CD4-positive, alpha-beta memory T cell (primary cell): ENCODE results near the gene TELO2. TPM values are rescaled to one million over a fixed set of nuclear protein-coding genes. Genes with fewer than 3 reads are reported as not detected.
A peak's percentile ranks its signal among the peaks of the same experiment; 100 is the strongest.

ENCODE experiments used
- CTCF ChIA-PET: fragments of 350-600 bp; sonication (Branson Sonifier 250); formaldehyde crosslinking; loops from one replicate; lab custom pipeline; 2021; ENCODE audit warnings: inconsistent platforms; ENCODE audit not compliant: partially characterized antibody; lab: Charles Lee
- POLR2A ChIA-PET: fragments of 350-600 bp; sonication (Branson Sonifier 250); formaldehyde crosslinking; loops from one replicate; lab custom pipeline; 2021; ENCODE audit not compliant: partially characterized antibody; lab: Charles Lee
- DNase-seq, 5 donors: peaks; one replicate each; pipeline versions ENCODE4 v3.0.0 to v3.0.0-alpha.2; 2020 to 2022; ENCODE audit warnings: mixed read lengths in 1 of 5
- H3K27ac ChIP-seq: one replicate; pipeline ENCODE4 v1.7.0; 2013; ENCODE audit warnings: low read depth, low read length
- H3K27me3 ChIP-seq: 2 replicates; pipeline ENCODE4 v1.7.0; 2013; ENCODE audit warnings: mild to moderate bottlenecking, low read length, moderate library complexity; ENCODE audit not compliant: insufficient read depth
- H3K36me3 ChIP-seq: 2 replicates; pipeline ENCODE4 v1.7.0; 2013; ENCODE audit warnings: mild to moderate bottlenecking, low read length, moderate library complexity; ENCODE audit not compliant: insufficient read depth
- H3K4me1 ChIP-seq: 2 replicates; pipeline ENCODE4 v1.7.0; 2013; ENCODE audit warnings: mild to moderate bottlenecking, low read length, moderate library complexity; ENCODE audit not compliant: insufficient read depth
- H3K4me3 ChIP-seq, 2 donors: one replicate each; pipeline ENCODE4 v1.7.0; 2013; ENCODE audit warnings: low read length in 2 of 2, mild to moderate bottlenecking in 1 of 2
- H3K9me3 ChIP-seq, 2 donors: one replicate each; pipeline ENCODE4 v1.7.0; 2013; ENCODE audit warnings: low read length in 2 of 2, control low read depth in 1 of 2; ENCODE audit not compliant: control insufficient read depth in 1 of 2
- H3K27ac Mint-ChIP-seq, 7 donors: one replicate each; pipeline ENCODE4 v1.8.0; 2020 to 2021; ENCODE audit warnings: mixed read lengths in 7 of 7, mild to moderate bottlenecking in 6 of 7, inconsistent platforms in 3 of 7, moderate library complexity in 3 of 7
- H3K27me3 Mint-ChIP-seq, 2 donors: one replicate each; pipeline ENCODE4 v1.8.0; 2020 to 2021; ENCODE audit warnings: mixed read lengths in 2 of 2
- H3K36me3 Mint-ChIP-seq, 2 donors: one replicate each; pipeline ENCODE4 v1.8.0; 2020 to 2021; ENCODE audit warnings: mixed read lengths in 2 of 2, inconsistent platforms in 1 of 2, mild to moderate bottlenecking in 1 of 2
- H3K4me1 Mint-ChIP-seq, 4 donors: one replicate each; pipeline ENCODE4 v1.8.0; 2020 to 2021; ENCODE audit warnings: mixed read lengths in 4 of 4, mild to moderate bottlenecking in 1 of 4
- H3K4me3 Mint-ChIP-seq, 8 donors: one replicate each; pipeline ENCODE4 v1.8.0; 2020 to 2021; ENCODE audit warnings: mixed read lengths in 8 of 8, mild to moderate bottlenecking in 7 of 8, moderate library complexity in 6 of 8, inconsistent platforms in 3 of 8
- H3K9me3 Mint-ChIP-seq, 8 donors: one replicate each; pipeline ENCODE4 v1.8.0; 2020 to 2021; ENCODE audit warnings: mixed read lengths in 8 of 8, mild to moderate bottlenecking in 5 of 8, inconsistent platforms in 3 of 8, moderate library complexity in 1 of 8
- intact Hi-C: fragments of 100-400 bp; cut with micrococcal nuclease; formaldehyde crosslinking; loops from one replicate; pipeline ENCODE4 v1.15.1; 2023
- polyA plus RNA-seq, 2 donors: library from polyadenylated mRNA; unstranded; fragments of 300-500 nt; fragmentation: Illumina TruSeq; gene quantifications; one replicate each; pipeline ENCODE4 v1.2.3, GENCODE V29; 2021
- total RNA-seq, 2 experiments: library from RNA; stranded (reverse); gene quantifications; one replicate each; pipeline ENCODE4 v1.2.3, GENCODE V29; 2021

The TELO2 gene
- total and polyA plus RNA-seq, 4 experiments from 2014 or later: 11.3 to 56.0 (median 34.9) TPM

DNA sequence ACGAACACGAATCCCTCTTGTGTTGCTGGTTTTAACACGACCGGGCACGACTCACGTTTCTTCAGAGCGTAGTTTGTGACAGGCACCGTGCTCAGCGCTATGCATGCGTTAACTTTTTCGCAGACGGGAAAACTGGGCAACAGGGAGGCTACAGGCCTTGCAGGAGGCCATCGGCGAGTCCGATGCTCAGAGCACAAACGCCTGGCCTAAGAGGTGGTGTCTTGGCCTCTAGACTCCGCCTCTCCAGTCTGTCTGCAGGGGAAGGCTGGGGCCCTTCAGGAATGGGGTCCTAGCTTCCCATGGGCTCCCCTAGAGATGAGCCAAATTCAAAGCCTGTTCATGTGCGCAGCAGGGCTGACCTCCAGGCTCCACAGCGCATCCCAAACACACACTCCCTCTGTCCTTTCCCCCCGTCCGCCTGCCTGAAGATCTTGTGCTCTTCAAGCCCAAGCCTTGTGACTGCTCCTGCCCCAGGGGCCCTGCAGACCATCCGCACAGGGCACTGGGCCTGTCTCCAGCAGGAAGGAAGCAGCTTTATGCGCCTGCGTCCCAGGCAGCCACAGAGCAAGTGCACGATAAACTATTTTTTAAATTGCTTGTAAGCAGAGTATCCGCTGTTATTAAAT lies 21.5 kb upstream of the TELO2 start:
- Histone ChIP-seq H3K36me3 (no peaks in the 10 kb centered on the region), H3K27me3 (no peaks in the 10 kb centered on the region), H3K4me1 (peaks cover 25% of the 10 kb centered on the region), H3K4me3 (no peak overlapping the region), H3K27ac (no peak overlapping the region), H3K9me3 (no peaks in the 10 kb centered on the region)
- Mint-ChIP-seq H3K4me1 (peaks cover 9 to 62% (median 33%) of the 10 kb centered on the region in 4 donors), H3K27me3 (no peaks in the 10 kb centered on the region), H3K27ac (peak overlapping the region in 1 of 7 donors; percentile 79), H3K9me3 (no peaks in the 10 kb centered on the region), H3K4me3 (peak overlapping the region in 2 of 8 donors; percentile 52 to 54), H3K36me3 (peaks cover 0 to 5% of the 10 kb centered on the region in 2 donors)
- intact Hi-C loops: no loop called here
- ChIA-PET CTCF (no interaction called here), POLR2A (interaction anchor here (1.6 kb wide), 1 partner anchor 62 kb away, joined by 4 read pairs; the partner anchor contains the start of gene TMEM204)
- no peak for DNase-seq

- H3K36me3 ChIP-seq: no peaks in the 10 kb centered on the region
- ChIA-PET POLR2A (interaction anchor here (0.6 to 1.6 kb wide), 4 partner anchors 61 to 206 kb away, joined by 3 to 4 read pairs (median 3); partner anchors contain the start of gene TMEM204), CTCF (no interaction called here)
- Mint-ChIP-seq H3K27ac (peak overlapping the region in 6 of 7 donors; percentile 43 to 92 (median 82)), H3K36me3 (peaks cover 0 to 3% of the 10 kb centered on the region in 2 donors), H3K9me3 (no peaks in the 10 kb centered on the region), H3K4me3 (peak overlapping the region; percentile 65 to 83 (median 79)), H3K4me1 (peaks cover 9 to 56% (median 33%) of the 10 kb centered on the region in 4 donors), H3K27me3 (no peaks in the 10 kb centered on the region)
- H3K27me3 ChIP-seq: no peaks in the 10 kb centered on the region
- no peak for DNase-seq
- intact Hi-C loops: no loop called here
- no peaks in the 10 kb centered on the region for H3K9me3 ChIP-seq
- H3K4me3 ChIP-seq: no peak overlapping the region
- peaks cover 25% of the 10 kb centered on the region for H3K4me1 ChIP-seq
- no peak overlapping the region for H3K27ac ChIP-seq
Measured at GRCh38 chr16:1472974-1473373, 20.2 kb upstream of the TELO2 start.

GRCh38 chr16:1474082-1474795 lies 18.9 kb upstream of the TELO2 start:
- Mint-ChIP-seq H3K9me3 (no peaks in the 10 kb centered on the region), H3K36me3 (peaks cover 0 to 3% of the 10 kb centered on the region in 2 donors), H3K27ac (peak overlapping the region; percentile 41 to 88 (median 77)), H3K27me3 (peaks cover 0 to 3% of the 10 kb centered on the region in 2 donors), H3K4me1 (peaks cover 8 to 51% (median 33%) of the 10 kb centered on the region in 4 donors), H3K4me3 (peak overlapping the region; percentile 67 to 84 (median 75))
- Histone ChIP-seq H3K27ac (peak overlapping the region; percentile 91), H3K9me3 (no peaks in the 10 kb centered on the region), H3K36me3 (no peaks in the 10 kb centered on the region), H3K4me3 (peak overlapping the region in 1 of 2 donors; percentile 74), H3K4me1 (peaks cover 25% of the 10 kb centered on the region), H3K27me3 (no peaks in the 10 kb centered on the region)
- intact Hi-C loops: loop anchor here (2.0 kb wide), 2 partner anchors 61 to 139 kb away; partner anchors contain the start of genes CRAMP1 and IFT140
- POLR2A ChIA-PET: interaction anchor here (1.7 kb wide), 1 partner anchor 59 kb away, joined by 4 read pairs; the partner anchor contains the start of gene TMEM204
- DNase-seq: peak in 1 of 5 donors; percentile 7
- CTCF ChIA-PET: no interaction called here

- DNase-seq: peak; percentile 83 to 87 (median 85)
- Histone ChIP-seq H3K27ac (peak within 1 kb of the TSS; percentile 91), H3K27me3 (no peaks in the 10 kb centered on the region), H3K4me3 (peak within 1 kb of the TSS; percentile 49 to 74), H3K4me1 (peaks cover 25% of the 10 kb centered on the region), H3K9me3 (no peaks in the 10 kb centered on the region), H3K36me3 (no peaks in the 10 kb centered on the region)
- Mint-ChIP-seq H3K27ac (peak within 1 kb of the TSS; percentile 85 to 93 (median 91)), H3K27me3 (peaks cover 0 to 3% of the 10 kb centered on the region in 2 donors), H3K9me3 (no peaks in the 10 kb centered on the region), H3K4me3 (peak within 1 kb of the TSS; percentile 80 to 91 (median 84)), H3K36me3 (peaks cover 0 to 3% of the 10 kb centered on the region in 2 donors), H3K4me1 (peaks cover 8 to 46% (median 30%) of the 10 kb centered on the region in 4 donors)
- ChIA-PET CTCF (interaction anchor here (0.9 kb wide), 1 partner anchor 54 kb away, joined by 3 read pairs; the partner anchor contains the start of gene UQCC4), POLR2A (interaction anchor here (0.6 to 1.7 kb wide), 4 partner anchors 18 to 275 kb away, joined by 3 to 7 read pairs (median 4); partner anchors contain the start of genes JPT2, TELO2 and TMEM204)
- intact Hi-C loops: loop anchor here (1.0 to 2.0 kb wide), 5 partner anchors 18 to 203 kb away; partner anchors contain the start of genes CRAMP1, IFT140, JPT2 and TELO2
Measured at GRCh38 chr16:1474796-1475551, 18.2 kb upstream of the TELO2 start, which contains the start of gene CLCN7. Gene CLCN7 (minus strand): TSS chr16:1475028. CDS start chr16:1474974, 54 bp downstream.

DNA sequence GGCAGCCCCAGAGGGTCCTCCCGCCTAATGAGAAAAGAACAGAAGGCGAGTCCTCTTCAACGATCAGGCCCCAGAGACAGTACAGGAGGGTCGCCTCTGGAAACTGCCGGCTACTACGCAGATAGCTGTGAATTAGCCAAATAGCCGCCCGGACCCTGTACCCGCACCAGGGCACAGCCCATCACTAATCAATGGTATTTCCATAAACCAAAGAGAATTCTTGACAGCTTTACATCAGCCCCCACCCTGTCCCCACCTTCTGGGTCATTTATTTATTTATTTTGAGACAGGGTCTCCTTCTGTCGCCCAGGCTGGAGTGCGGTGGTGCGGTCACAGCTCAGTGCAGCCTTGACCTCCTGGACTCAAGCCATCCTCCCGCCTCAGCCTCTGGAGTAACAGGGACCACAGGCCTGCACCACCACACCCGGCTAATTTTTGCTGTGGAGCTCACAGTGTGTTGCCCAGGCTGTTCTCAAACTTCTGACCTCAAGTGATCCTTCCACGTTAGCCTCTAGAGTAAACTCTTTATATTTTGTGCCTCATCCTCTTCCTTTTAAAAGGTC lies 17.5 kb upstream of the TELO2 start:
- ChIA-PET POLR2A (interaction anchor here (0.6 to 1.7 kb wide), 5 partner anchors 17 to 275 kb away, joined by 3 to 7 read pairs (median 4); partner anchors contain the start of genes JPT2, TELO2 and TMEM204), CTCF (interaction anchor here (0.9 kb wide), 1 partner anchor 55 kb away, joined by 3 read pairs; the partner anchor contains the start of gene UQCC4)
- H3K9me3 ChIP-seq: no peaks in the 10 kb centered on the region
- no peaks in the 10 kb centered on the region for H3K9me3 Mint-ChIP-seq
- H3K27ac Mint-ChIP-seq: peak overlapping the region; percentile 85 to 93 (median 91)
- peak overlapping the region; percentile 49 to 74 for H3K4me3 ChIP-seq
- peaks cover 0 to 3% of the 10 kb centered on the region in 2 donors for H3K36me3 Mint-ChIP-seq
- DNase-seq: no peak
- peak overlapping the region; percentile 91 for H3K27ac ChIP-seq
- peaks cover 0 to 3% of the 10 kb centered on the region in 2 donors for H3K27me3 Mint-ChIP-seq
- H3K4me1 ChIP-seq: peaks cover 25% of the 10 kb centered on the region
- H3K36me3 ChIP-seq: no peaks in the 10 kb centered on the region
- intact Hi-C loops: loop anchor here (1.0 to 2.0 kb wide), 5 partner anchors 18 to 203 kb away; partner anchors contain the start of genes CRAMP1, IFT140, JPT2 and TELO2
- peaks cover 8 to 41% (median 27%) of the 10 kb centered on the region in 4 donors for H3K4me1 Mint-ChIP-seq
- H3K27me3 ChIP-seq: no peaks in the 10 kb centered on the region
- peak overlapping the region; percentile 79 to 91 (median 82) for H3K4me3 Mint-ChIP-seq

- Mint-ChIP-seq H3K4me1 (peaks cover 6 to 27% (median 18%) of the 10 kb centered on the region in 4 donors), H3K36me3 (peaks cover 0 to 3% of the 10 kb centered on the region in 2 donors), H3K27me3 (peaks cover 2 to 3% of the 10 kb centered on the region in 2 donors), H3K4me3 (peak overlapping the region in 2 of 8 donors; percentile 10 to 36), H3K27ac (peak overlapping the region in 1 of 7 donors; percentile 21), H3K9me3 (no peaks in the 10 kb centered on the region)
- DNase-seq: no peak
- no peaks in the 10 kb centered on the region for H3K36me3 ChIP-seq
- no peaks in the 10 kb centered on the region for H3K9me3 ChIP-seq
- H3K4me1 ChIP-seq: peaks cover 17% of the 10 kb centered on the region
- H3K4me3 ChIP-seq: no peak overlapping the region
- H3K27ac ChIP-seq: no peak overlapping the region
- POLR2A ChIA-PET: no interaction called here
- H3K27me3 ChIP-seq: no peaks in the 10 kb centered on the region
- CTCF ChIA-PET: no interaction called here
- intact Hi-C loops: no loop called here
Measured at GRCh38 chr16:1477033-1477432, 16.1 kb upstream of the TELO2 start.
